A549 (cell line): ENCODE data around the gene RASGRP2.

Source experiments
- ELK1 ChIP-seq: fragments of 150-350 bp; IDR thresholded peaks from 2 replicates; pipeline ENCODE4 v1.6.1; 2014; ENCODE audit warnings: low read depth, mild to moderate bottlenecking, low read length
- EP300 ChIP-seq, 2 experiments: fragments of >200 bp; sonication (Bioruptor Twin); formaldehyde crosslinking; IDR thresholded peaks; 2 replicates in 1 of 2; 3 replicates in 1 of 2; pipeline ENCODE4 v1.6.1; 2016 to 2017
- RFX5 ChIP-seq: fragments of 450-650 bp; IDR thresholded peaks from 2 replicates; pipeline ENCODE4 v1.7.1; 2014; ENCODE audit warnings: antibody characterized with exemption, mild to moderate bottlenecking, moderate library complexity
- SMC3 ChIP-seq: fragments of >200 bp; sonication (Bioruptor Twin); formaldehyde crosslinking; IDR thresholded peaks from 3 replicates; pipeline ENCODE4 v1.6.1; 2018; ENCODE audit warnings: inconsistent platforms
- TF ChIP-seq, protein P1 (sequence below): fragments of >200 bp; sonication (Bioruptor Twin); formaldehyde crosslinking; IDR thresholded peaks from 3 replicates; pipeline ENCODE4 v1.5.1; 2016
- TF ChIP-seq, protein P2 (sequence below): IDR thresholded peaks from 2 replicates; pipeline ENCODE4 v1.6.1; 2012; ENCODE audit warnings: low read depth, borderline replicate concordance

DNA sequence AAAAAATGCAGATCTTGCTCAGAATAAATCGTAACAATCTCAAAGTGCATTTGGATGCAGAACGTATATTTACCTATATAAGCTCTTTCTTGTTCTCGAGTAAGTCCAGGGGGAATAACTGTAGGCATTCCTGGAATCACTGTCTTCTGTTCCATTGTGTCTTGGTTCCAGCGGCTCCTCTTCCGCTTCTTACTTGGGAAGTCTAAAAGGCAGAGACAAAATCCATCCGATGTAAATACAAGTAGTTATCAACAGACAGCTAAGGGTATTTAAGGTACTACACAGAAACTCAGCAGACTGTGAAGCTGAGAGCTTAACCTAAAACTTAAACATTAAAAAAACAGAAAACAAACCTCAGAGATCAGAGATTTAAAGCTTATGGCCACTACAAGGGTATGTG lies 32.5 kb upstream of the RASGRP2 start:
- TF ChIP-seq ELK1 (no peak), RFX5 (no peak), SMC3 (no peak), EP300 (IDR thresholded peaks at IDR 0.05) (no peak)
- TF ChIP-seq, protein P1, sequence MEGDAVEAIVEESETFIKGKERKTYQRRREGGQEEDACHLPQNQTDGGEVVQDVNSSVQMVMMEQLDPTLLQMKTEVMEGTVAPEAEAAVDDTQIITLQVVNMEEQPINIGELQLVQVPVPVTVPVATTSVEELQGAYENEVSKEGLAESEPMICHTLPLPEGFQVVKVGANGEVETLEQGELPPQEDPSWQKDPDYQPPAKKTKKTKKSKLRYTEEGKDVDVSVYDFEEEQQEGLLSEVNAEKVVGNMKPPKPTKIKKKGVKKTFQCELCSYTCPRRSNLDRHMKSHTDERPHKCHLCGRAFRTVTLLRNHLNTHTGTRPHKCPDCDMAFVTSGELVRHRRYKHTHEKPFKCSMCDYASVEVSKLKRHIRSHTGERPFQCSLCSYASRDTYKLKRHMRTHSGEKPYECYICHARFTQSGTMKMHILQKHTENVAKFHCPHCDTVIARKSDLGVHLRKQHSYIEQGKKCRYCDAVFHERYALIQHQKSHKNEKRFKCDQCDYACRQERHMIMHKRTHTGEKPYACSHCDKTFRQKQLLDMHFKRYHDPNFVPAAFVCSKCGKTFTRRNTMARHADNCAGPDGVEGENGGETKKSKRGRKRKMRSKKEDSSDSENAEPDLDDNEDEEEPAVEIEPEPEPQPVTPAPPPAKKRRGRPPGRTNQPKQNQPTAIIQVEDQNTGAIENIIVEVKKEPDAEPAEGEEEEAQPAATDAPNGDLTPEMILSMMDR: no peak
- TF ChIP-seq, protein P2, sequence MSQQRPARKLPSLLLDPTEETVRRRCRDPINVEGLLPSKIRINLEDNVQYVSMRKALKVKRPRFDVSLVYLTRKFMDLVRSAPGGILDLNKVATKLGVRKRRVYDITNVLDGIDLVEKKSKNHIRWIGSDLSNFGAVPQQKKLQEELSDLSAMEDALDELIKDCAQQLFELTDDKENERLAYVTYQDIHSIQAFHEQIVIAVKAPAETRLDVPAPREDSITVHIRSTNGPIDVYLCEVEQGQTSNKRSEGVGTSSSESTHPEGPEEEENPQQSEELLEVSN: no peak
